ENCODE measurements around the gene DPAGT1.

The DPAGT1 gene

GRCh38 chr11:119101759-119102423, at the start of gene DPAGT1:
Gene DPAGT1, minus strand, starts transcription at chr11:119101853. Its CDS starts 198 bp downstream, at chr11:119101655.
- TF ChIP-seq CTCF (IDR thresholded peaks at IDR 0.05; ENCODE audit: control insufficient read depth, extremely low read depth, insufficient read depth) = no peak
- peak; percentile 100 for DNase-seq (ENCODE audit: low read depth)
- peak within 1 kb of the TSS; percentile 82 for H3K4me3 ChIP-seq (ENCODE audit: low read depth, low read length)

GRCh38 chr11:119149786-119150275, 48.2 kb upstream of the DPAGT1 start:
- DNase-seq (ENCODE audit: low read depth) = no peak
- H3K4me3 ChIP-seq (ENCODE audit: low read depth, low read length) = no peak overlapping the region
- no peak for TF ChIP-seq CTCF (IDR thresholded peaks at IDR 0.05; ENCODE audit: control insufficient read depth, extremely low read depth, insufficient read depth)

GRCh38 chr11:119149018-119149785, 47.5 kb upstream of the DPAGT1 start, which contains the start of gene ABCG4:
Gene ABCG4, plus strand, starts transcription at chr11:119149052. Its CDS starts 914 bp downstream, at chr11:119149966.
- H3K4me3 ChIP-seq (ENCODE audit: low read depth, low read length) = peak within 1 kb of the TSS; percentile 56
- no peak for TF ChIP-seq CTCF (IDR thresholded peaks at IDR 0.05; ENCODE audit: control insufficient read depth, extremely low read depth, insufficient read depth)
- DNase-seq (ENCODE audit: low read depth) = no peak

- peak overlapping the region; percentile 56 for H3K4me3 ChIP-seq (ENCODE audit: low read depth, low read length)
- TF ChIP-seq CTCF (IDR thresholded peaks at IDR 0.05; ENCODE audit: control insufficient read depth, extremely low read depth, insufficient read depth) = no peak
- DNase-seq (ENCODE audit: low read depth) = no peak
Observed at GRCh38 chr11:119148720-119149017, 47.0 kb upstream of the DPAGT1 start.

- no peak for DNase-seq (ENCODE audit: low read depth)
- H3K4me3 ChIP-seq (ENCODE audit: low read depth, low read length) = no peak overlapping the region
- no peak for TF ChIP-seq CTCF (IDR thresholded peaks at IDR 0.05; ENCODE audit: control insufficient read depth, extremely low read depth, insufficient read depth)
Observed at GRCh38 chr11:119147604-119148333, 46.1 kb upstream of the DPAGT1 start.

- TF ChIP-seq CTCF (IDR thresholded peaks at IDR 0.05; ENCODE audit: control insufficient read depth, extremely low read depth, insufficient read depth) = no peak
- no peak overlapping the region for H3K4me3 ChIP-seq (ENCODE audit: low read depth, low read length)
- no peak for DNase-seq (ENCODE audit: low read depth)
Observed at GRCh38 chr11:119145551-119145950, 43.9 kb upstream of the DPAGT1 start.
